NCI-H510A (cell line): ENCODE data around the gene NEGR1.

Experiments used
- DNase-seq: peaks from one replicate; lab custom pipeline; 2025; lab: John Stamatoyannopoulos, UW

The NEGR1 gene

GRCh38 chr1:71561729-71562128, 720.6 kb downstream of the NEGR1 start:
- DNase-seq, result no peak

GRCh38 chr1:71561206-71561605, 721.1 kb downstream of the NEGR1 start:
- no peak for DNase-seq

DNA sequence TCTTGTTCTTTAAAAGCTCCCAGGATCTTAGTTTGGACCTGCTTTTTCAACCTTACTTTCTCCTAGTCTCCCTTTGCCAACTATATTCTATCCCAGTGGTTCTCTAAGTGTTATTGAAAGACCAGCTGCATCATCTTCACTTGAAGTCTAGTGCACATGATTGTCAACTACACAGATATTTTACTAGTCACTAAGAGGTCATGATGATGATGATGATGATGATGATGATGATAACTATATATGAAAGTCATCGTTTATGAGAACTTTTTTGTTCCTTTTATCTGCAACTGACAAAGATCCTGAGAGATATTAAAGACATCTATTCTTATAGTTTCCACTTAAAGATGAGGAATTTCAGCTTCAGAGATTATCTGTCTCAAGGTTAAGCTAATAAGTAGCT, 722.5 kb downstream of the NEGR1 start:
- DNase-seq, result no peak

DNA sequence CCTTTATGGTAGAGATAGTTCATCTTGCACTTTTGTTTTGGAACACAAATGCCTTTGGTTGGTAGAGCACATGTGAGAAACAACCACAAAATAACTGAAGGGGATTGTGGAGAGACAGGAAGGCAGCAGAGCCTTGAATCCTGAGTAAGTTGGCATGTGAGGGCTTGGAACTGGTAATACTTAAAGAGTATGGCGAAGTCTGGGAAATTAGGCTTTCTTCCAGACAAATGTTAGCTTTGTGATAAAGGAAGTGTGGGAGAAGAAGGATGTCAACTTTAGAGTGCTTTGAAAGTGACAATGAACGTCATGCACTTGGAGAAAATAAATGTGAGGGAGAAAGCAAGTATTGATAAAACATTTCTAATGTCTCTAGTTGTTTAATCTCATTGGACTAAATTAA, 725.2 kb downstream of the NEGR1 start:
- no peak for DNase-seq

- no peak for DNase-seq
Measured at GRCh38 chr1:71548398-71548890, 733.9 kb downstream of the NEGR1 start.

GRCh38 chr1:71542155-71542554, 740.2 kb downstream of the NEGR1 start:
- DNase-seq, result no peak

- DNase-seq, result no peak
Measured at GRCh38 chr1:71533950-71534349, 748.4 kb downstream of the NEGR1 start.

- no peak for DNase-seq
Measured at GRCh38 chr1:71532343-71532742, 750.0 kb downstream of the NEGR1 start.

GRCh38 chr1:71526824-71527223, 755.5 kb downstream of the NEGR1 start:
- DNase-seq, result no peak

- DNase-seq, result no peak
Measured at GRCh38 chr1:71522721-71523120, 759.6 kb downstream of the NEGR1 start.

DNA sequence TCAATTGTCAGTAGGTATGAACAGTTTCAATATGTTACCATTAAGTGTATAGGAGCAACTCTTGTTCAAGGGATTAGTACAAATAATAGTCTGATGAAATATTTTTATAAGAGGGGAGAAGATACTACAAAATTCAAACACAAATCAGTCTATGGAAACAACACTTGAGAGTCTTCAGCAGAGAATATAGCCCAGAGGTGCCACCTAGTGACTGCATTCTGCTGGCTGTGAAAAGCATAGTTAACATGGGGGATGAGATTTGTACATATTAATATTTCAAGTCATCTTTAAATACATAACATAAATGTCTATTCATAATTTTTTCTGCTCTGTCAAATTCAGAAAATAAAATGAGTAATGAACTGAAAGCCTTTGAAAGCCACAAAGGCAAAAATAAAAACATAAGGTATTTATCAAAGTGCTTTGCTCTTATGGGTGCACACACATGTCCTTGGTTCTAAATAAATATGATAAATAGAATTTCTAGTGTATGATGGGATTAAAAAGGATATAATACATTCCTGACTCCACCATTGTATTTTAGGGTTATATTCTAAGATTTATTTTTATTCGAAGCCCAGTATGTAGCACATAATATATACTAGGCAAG, 760.6 kb downstream of the NEGR1 start:
- no peak for DNase-seq

- DNase-seq, result no peak
Measured at GRCh38 chr1:71511505-71511904, 770.8 kb downstream of the NEGR1 start.

- DNase-seq, result no peak
Measured at GRCh38 chr1:71510725-71511124, 771.6 kb downstream of the NEGR1 start.

- DNase-seq, result no peak
Measured at GRCh38 chr1:71509051-71509595, 773.2 kb downstream of the NEGR1 start.

DNA sequence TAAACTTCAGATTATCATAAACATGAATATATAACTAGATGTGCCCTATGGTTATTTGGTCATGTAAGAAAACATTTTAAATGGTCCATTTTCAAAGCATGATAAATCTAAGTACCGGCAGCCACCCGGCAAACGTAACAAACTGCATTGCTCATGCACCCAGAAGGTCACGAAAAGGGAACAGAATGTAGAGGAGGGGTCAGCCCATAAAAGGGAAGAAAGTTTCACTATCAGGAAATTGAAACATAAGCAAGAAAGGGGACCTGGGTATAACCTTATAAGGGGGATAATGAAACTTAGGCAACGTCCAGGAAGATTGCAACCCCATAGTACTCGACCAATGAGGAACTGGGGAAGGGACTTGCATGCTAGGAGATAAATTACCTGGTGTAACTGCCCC, 780.3 kb downstream of the NEGR1 start:
- DNase-seq, result no peak

DNA sequence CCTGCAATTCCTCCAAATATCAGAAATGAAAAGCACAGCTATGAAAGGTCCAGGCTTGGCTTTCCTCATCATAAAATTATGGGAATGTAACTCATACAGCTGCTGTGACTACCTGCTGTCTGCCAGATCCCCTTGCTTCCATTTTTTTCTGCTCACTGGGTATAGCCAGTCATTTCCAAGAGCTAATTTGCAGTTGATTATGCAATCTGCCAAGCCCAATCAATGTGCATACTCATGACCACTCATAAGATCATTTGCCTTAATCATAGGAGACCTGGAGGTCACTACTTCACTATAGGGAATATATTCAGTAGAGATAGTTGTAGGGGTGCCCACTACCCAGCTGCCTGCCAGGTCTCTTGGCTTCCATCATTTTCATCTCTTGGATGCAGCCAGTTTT, 783.8 kb downstream of the NEGR1 start:
- DNase-seq, result no peak

DNA sequence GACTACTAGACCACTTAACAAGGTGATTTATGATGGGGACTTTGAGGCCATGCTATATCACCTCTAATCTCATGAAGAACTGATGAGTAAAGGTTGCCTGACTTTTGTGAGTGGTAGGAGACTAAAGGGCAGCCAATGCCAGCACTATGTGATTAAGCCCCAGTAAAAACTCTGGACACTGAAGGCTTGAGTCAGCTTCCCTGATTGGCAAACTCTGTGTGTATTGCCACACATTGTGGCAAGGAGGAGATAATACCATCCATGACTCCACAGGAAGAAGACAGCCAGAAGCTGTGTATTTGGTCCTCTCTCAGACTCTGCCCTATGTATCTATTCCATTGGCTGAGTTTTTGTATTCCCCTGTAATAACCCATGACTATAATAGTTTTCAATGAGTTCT, 788.2 kb downstream of the NEGR1 start:
- DNase-seq, result no peak

- DNase-seq, result no peak
Measured at GRCh38 chr1:71492298-71493041, 789.9 kb downstream of the NEGR1 start.

DNA sequence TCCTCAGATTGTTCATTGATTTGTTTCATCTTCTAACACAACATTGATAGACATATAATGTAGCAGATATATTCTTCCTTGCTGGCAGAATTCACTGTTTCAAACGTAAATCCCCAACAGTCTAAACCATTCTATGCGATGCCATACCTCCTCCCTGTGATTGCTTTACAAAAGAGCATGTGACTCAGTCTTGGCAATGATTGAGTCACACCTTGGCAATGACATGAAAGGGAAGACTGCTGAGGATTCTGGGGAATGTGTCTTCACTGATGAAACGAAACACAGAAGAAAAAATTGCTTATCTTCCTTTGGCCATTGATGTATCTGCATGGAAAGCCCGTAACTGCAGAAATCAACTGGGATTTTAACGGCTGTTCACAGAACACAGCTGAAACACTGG, 791.9 kb downstream of the NEGR1 start:
- no peak for DNase-seq

DNA sequence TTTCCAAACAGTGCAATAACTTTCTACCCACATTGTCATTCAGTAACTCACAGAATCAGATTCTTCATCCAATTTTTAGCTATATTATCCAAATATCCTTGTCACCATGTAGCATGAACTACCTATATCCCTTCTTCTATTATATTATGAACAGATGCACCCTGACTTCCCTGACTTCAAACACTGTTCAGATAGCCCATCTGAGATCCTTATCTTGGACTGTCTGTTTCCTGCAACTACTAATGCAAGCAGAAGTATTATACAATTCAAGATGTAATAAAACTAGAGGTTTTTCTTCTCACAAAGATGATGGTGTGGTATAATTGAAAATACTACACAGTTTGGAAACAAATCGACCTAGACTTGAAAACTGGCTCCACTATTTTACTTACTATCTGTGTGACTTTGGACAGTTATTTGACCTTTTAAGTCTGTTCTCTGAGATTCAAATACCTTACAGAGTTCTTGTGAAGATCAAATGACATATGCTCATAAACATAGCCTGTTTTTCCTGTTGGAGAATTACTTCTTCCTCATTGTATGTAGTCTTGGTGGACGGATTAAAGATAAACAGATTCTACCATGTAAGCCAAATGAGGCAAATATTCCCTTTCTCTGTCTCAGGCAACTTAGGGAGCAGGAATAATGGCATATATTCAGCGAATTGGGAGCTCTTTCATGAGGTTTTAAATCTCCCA, 793.6 kb downstream of the NEGR1 start:
- no peak for DNase-seq

DNA sequence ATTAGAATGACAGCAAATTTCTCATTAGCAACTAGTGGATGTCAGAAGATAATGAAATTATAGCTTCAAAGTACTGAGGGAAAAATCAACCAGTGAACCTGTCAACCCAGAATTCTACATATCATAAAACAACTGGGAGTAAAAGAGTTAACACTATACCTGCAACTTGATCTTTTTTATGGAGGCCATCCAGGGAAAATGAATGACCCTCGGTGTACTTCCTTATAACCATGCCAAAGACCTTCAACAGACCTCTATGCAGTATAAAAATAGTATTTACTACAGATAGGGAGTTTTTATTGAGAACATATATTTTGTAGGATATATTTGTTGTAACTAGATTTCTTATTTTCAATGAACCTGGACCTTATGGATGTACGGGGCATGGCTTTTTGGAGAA, 809.0 kb downstream of the NEGR1 start:
- no peak for DNase-seq

DNA sequence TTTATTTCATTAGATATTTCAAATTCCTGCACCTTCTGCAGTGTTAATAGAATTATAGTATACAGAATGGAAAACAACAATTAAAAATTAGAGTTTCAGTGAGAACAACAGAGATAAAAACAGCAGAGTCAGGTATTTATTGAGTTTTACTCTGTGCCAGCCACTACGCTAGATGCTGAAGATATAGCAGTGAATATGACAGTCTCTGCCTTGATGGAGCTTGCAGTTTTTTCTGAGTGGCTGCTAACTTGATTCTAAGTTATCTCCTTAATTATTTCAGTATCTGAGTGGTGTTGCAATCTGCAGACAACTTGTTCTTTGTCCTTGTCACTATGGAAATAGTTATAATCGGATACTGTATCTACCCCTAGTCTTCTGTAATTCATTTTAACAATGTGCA, 817.2 kb downstream of the NEGR1 start:
- no peak for DNase-seq

- no peak for DNase-seq
Measured at GRCh38 chr1:71464016-71464415, 818.3 kb downstream of the NEGR1 start.
